ENCODE measurements around the gene MSL3B.

MSL3B gene

GRCh38 chr2:233822101-233822771 lies 46.0 kb downstream of the MSL3B start (continued):
- TF ChIP-seq ZNF347 (CRISPR knock-in tag; IDR thresholded peaks at IDR 0.05; ENCODE audit: low read depth) (no peak), SAFB2 (IDR thresholded peaks at IDR 0.05; ENCODE audit: borderline replicate concordance, low read depth, low read length, severe bottlenecking) (no peak), ZFPM2 (CRISPR knock-in tag; IDR thresholded peaks at IDR 0.05) (no peak), SRSF1 (IDR thresholded peaks at IDR 0.05; ENCODE audit: low read depth, low read length) (no peak), ZNF253 (CRISPR knock-in tag; conservative IDR thresholded peaks at IDR 0.05) (no peak), POLR2G (IDR thresholded peaks at IDR 0.05; ENCODE audit: low read depth, low read length) (no peak), TRIM24 (IDR thresholded peaks at IDR 0.05) (no peak), SIX5 (IDR thresholded peaks at IDR 0.05; ENCODE audit: borderline replicate concordance in 1 of 2, insufficient read depth in 1 of 2, low read depth in 1 of 2, low read length in 2 of 2) (no peak), SRSF7 (optimal IDR thresholded peaks at IDR 0.05; ENCODE audit: low read depth, low read length) (no peak), ZNF764 (CRISPR knock-in tag; IDR thresholded peaks at IDR 0.05; ENCODE audit: low read depth) (no peak)
- TF ChIP-seq, protein P1, sequence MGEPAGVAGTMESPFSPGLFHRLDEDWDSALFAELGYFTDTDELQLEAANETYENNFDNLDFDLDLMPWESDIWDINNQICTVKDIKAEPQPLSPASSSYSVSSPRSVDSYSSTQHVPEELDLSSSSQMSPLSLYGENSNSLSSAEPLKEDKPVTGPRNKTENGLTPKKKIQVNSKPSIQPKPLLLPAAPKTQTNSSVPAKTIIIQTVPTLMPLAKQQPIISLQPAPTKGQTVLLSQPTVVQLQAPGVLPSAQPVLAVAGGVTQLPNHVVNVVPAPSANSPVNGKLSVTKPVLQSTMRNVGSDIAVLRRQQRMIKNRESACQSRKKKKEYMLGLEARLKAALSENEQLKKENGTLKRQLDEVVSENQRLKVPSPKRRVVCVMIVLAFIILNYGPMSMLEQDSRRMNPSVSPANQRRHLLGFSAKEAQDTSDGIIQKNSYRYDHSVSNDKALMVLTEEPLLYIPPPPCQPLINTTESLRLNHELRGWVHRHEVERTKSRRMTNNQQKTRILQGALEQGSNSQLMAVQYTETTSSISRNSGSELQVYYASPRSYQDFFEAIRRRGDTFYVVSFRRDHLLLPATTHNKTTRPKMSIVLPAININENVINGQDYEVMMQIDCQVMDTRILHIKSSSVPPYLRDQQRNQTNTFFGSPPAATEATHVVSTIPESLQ (CRISPR knock-in tag; IDR thresholded peaks at IDR 0.05): no peak
- TF ChIP-seq, protein P2, sequence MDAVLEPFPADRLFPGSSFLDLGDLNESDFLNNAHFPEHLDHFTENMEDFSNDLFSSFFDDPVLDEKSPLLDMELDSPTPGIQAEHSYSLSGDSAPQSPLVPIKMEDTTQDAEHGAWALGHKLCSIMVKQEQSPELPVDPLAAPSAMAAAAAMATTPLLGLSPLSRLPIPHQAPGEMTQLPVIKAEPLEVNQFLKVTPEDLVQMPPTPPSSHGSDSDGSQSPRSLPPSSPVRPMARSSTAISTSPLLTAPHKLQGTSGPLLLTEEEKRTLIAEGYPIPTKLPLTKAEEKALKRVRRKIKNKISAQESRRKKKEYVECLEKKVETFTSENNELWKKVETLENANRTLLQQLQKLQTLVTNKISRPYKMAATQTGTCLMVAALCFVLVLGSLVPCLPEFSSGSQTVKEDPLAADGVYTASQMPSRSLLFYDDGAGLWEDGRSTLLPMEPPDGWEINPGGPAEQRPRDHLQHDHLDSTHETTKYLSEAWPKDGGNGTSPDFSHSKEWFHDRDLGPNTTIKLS (IDR thresholded peaks at IDR 0.05; ENCODE audit: borderline replicate concordance, low read depth): no peak

Data from K562 (cell line).